HepG2 (cell line): Measurements from ENCODE around the gene CUL4A. TPM values are rescaled to one million over a fixed set of nuclear protein-coding genes. Genes with fewer than 3 reads are reported as not detected.
"Not testable (repeated sequence)": the region's sequence is repeated elsewhere in the genome, so short reads cannot be mapped to it uniquely, and the experiment has no call there.

Source experiments
- ATAC-seq: fragments of 200-7000 bp; cut with Tn5 transposase; 3 replicates; pipeline ENCODE4 v1.9.1; 2020; ENCODE audit warnings: mild to moderate bottlenecking, moderate library complexity
- BruUV-seq: library from RNA; stranded (reverse); fragments of 400-500 nt; replicated peaks from 2 replicates; lab custom pipeline; 2021; lab: Mats Ljungman, UMichigan
- CTCF ChIA-PET: fragments of 300-600 bp; formaldehyde crosslinking; extraction: SDS; loops from one replicate; lab custom pipeline; 2021; ENCODE audit warnings: low total read pairs, inconsistent platforms, low intra/inter-chr PET ratio; lab: Yijun Ruan, JAX
- POLR2A ChIA-PET: fragments of 350-600 bp; sonication (Branson Sonifier 250); formaldehyde crosslinking; loops from one replicate; lab custom pipeline; 2020; ENCODE audit warnings: antibody characterized with exemption, inconsistent platforms; lab: Yijun Ruan, JAX
- DNase-seq: peaks from one replicate; pipeline ENCODE4 v3.0.0-alpha.2; 2015; ENCODE audit warnings: low spot score
- FAIRE-seq: peaks from 3 replicates; lab custom pipeline; 2011; peaks lifted over from hg19 to GRCh38; lab: Jason Lieb, UNC
- H2AFZ ChIP-seq: one replicate; pipeline ENCODE4 v1.6.1; 2011; ENCODE audit warnings: low read length, inconsistent platforms
- H3K27ac ChIP-seq: fragments of 300-600 bp; 3 replicates; pipeline ENCODE4 v1.8.0; 2011; ENCODE audit warnings: mixed run types, mild to moderate bottlenecking, mixed read lengths, low read length, inconsistent platforms; ENCODE audit not compliant: insufficient read depth; ENCODE audit errors: extremely low read length
- H3K27me3 ChIP-seq, 2 experiments: fragments of 200-600 bp in 1 of 2; 2 replicates in 1 of 2; 3 replicates in 1 of 2; pipeline versions ENCODE4 v1.6.0 to v1.8.0; 2011; ENCODE audit warnings: low read length in 2 of 2, mild to moderate bottlenecking in 2 of 2, moderate library complexity in 2 of 2, inconsistent platforms in 1 of 2; ENCODE audit not compliant: insufficient read depth in 2 of 2, control insufficient read depth in 1 of 2
- H3K36me3 ChIP-seq, 2 experiments: fragments of 200-600 bp in 1 of 2; replicated peaks in 1 of 2; 2 replicates in 1 of 2; 3 replicates in 1 of 2; pipeline versions ENCODE4 v1.5.1 to v1.8.0; 2011; ENCODE audit warnings: low read length in 2 of 2, inconsistent platforms in 1 of 2; ENCODE audit not compliant: insufficient read depth in 2 of 2, control insufficient read depth in 1 of 2
- H3K4me1 ChIP-seq: 2 replicates; pipeline ENCODE4 v1.5.1; 2012; ENCODE audit warnings: low read length, inconsistent platforms; ENCODE audit not compliant: insufficient read depth
- H3K4me2 ChIP-seq: 2 replicates; pipeline ENCODE4 v1.6.0; 2011; ENCODE audit warnings: low read depth, low read length, inconsistent platforms
- H3K4me3 ChIP-seq, 3 experiments: fragments of 200-600 bp in 1 of 3; sonication (generic), shearing (Covaris generic) in 1 of 3; replicated peaks in 1 of 3; 2 replicates each; pipeline ENCODE4 v1.5.1; 2011 to 2016; ENCODE audit warnings: low read length in 3 of 3, inconsistent platforms in 2 of 3, low read depth in 2 of 3, mild to moderate bottlenecking in 2 of 3, control low read depth in 1 of 3, mixed read lengths in 1 of 3; ENCODE audit not compliant: insufficient read depth in 1 of 3
- H3K79me2 ChIP-seq: one replicate; pipeline ENCODE4 v1.6.1; 2011; ENCODE audit warnings: low read length, inconsistent platforms; ENCODE audit not compliant: insufficient read depth
- H3K9ac ChIP-seq: 2 replicates; pipeline ENCODE4 v1.6.0; 2011; ENCODE audit warnings: mild to moderate bottlenecking, low read depth, low read length, inconsistent platforms; ENCODE audit not compliant: insufficient read depth
- H3K9me3 ChIP-seq: 2 replicates; pipeline ENCODE4 v1.5.1; 2012; ENCODE audit warnings: mild to moderate bottlenecking, low read length
- H4K20me1 ChIP-seq: 2 replicates; pipeline ENCODE4 v1.6.0; 2011; ENCODE audit warnings: inconsistent platforms, mild to moderate bottlenecking, low read length, moderate library complexity; ENCODE audit not compliant: insufficient read depth
- ASH2L ChIP-seq: fragments of 300-600, 200-600 bp; sonication (generic); IDR thresholded peaks from 2 replicates; pipeline ENCODE4 v1.7.0; 2017; ENCODE audit warnings: low read depth, mild to moderate bottlenecking, moderate library complexity, mixed read lengths, low read length; ENCODE audit not compliant: insufficient read length
- FOXK1 ChIP-seq: sonication (generic); formaldehyde crosslinking; IDR thresholded peaks from 2 replicates; pipeline ENCODE4 v1.4.0; 2020; ENCODE audit warnings: low read depth, missing genetic modification reagents, borderline replicate concordance
- ISL2 ChIP-seq: sonication (generic); formaldehyde crosslinking; IDR thresholded peaks from 2 replicates; pipeline ENCODE4 v1.5.0; 2020; ENCODE audit warnings: missing genetic modification reagents
- RBM22 ChIP-seq: fragments of 200-400 bp; formaldehyde crosslinking; optimal IDR thresholded peaks from 2 replicates; pipeline ENCODE3; 2017; ENCODE audit warnings: mild to moderate bottlenecking, low read length, moderate library complexity
- YEATS2 ChIP-seq: sonication (generic); formaldehyde crosslinking; IDR thresholded peaks from 2 replicates; pipeline ENCODE4 v1.4.0; 2020; ENCODE audit warnings: missing genetic modification reagents, borderline replicate concordance
- ZNF546 ChIP-seq: sonication (generic); formaldehyde crosslinking; conservative IDR thresholded peaks from 2 replicates; pipeline ENCODE4 v1.8.1; 2023; ENCODE audit warnings: mild to moderate bottlenecking, missing genetic modification reagents
- ZNF773 ChIP-seq: sonication (generic); formaldehyde crosslinking; IDR thresholded peaks from 2 replicates; pipeline ENCODE4 v1.4.0; 2020; ENCODE audit warnings: missing genetic modification reagents, borderline replicate concordance
- WGBS: methylation state at CpG from one replicate; pipeline ENCODE4 v1.1.6; 2017; ENCODE audit warnings: low lambda C conversion rate; 5-methylcytosine and 5-hydroxymethylcytosine counted together
- in situ Hi-C: cut with HindIII; loops from 2 replicates; pipeline ENCODE4 v1.10.0; 2017; ENCODE audit warnings: low pct_unique_long_range_greater_than_20kb; ENCODE audit not compliant: extremely low pct_ligation_motif_present
- intact Hi-C: fragments of 100-400 bp; cut with micrococcal nuclease; formaldehyde crosslinking; loops from one replicate; pipeline ENCODE4 v1.10.0; 2022; ENCODE audit not compliant: unreplicated experiment
- polyA plus RNA-seq, 8 experiments: library from polyadenylated mRNA; depleted of rRNA in 3 of 8; stranded (reverse) in 7 of 8; unstranded in 1 of 8; fragments of >200 nt; fragmentation: Illumina TruSeq in 4 of 8; extraction: Trizol in 4 of 8; gene quantifications; 2 replicates each; pipeline versions ENCODE4 v1.2.1 to v1.2.3, GENCODE V29; 2011 to 2016; ENCODE audit warnings: low read depth in 4 of 8, missing spikeins in 1 of 8, mixed read lengths in 1 of 8; ENCODE audit not compliant: insufficient read depth in 1 of 8
- total RNA-seq, 5 experiments: library from RNA; depleted of rRNA; stranded (reverse); fragments of >200 nt; fragmentation: Illumina TruSeq; extraction: Trizol; gene quantifications; 2 replicates each; pipeline ENCODE4 v1.2.3, GENCODE V29; 2016; ENCODE audit warnings: low read depth in 1 of 5
- TF ChIP-seq, protein P1 (sequence below), 2 experiments: fragments of 450-650 bp in 1 of 2; sonication (generic) in 1 of 2; formaldehyde crosslinking in 1 of 2; IDR thresholded peaks; 2 replicates each; pipeline versions ENCODE4 v1.6.1 to v1.8.0; 2016 to 2022; ENCODE audit warnings: antibody characterized with exemption in 1 of 2, mild to moderate bottlenecking in 1 of 2, missing genetic modification reagents in 1 of 2

The CUL4A gene
- total and polyA plus RNA-seq, 2 of the 13 experiments (the other 11 are each of a cell fraction or from before 2014, with no cell fraction given), result 51.2 to 75.3 TPM

DNA sequence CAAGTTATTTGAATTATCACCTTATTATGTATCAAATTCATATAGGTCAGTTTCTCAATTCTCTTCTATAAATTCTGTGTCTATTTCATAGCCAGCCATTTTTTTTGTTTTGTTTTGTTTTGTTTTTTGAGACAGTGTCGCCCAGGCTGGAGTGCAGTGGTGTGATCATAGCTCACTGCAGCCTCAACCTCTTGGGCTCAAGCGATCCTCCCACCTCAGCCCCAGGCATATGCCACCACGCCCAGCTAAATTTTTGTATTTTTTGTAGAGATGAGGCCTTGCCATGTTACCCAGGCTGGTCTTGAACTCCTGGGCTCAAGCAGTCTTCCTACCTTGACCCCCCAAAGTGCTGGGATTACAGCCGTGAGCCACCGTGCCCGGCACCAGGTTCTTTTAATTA lies 48.5 kb downstream of the CUL4A start:
- BruUV-seq, POLR2A ChIA-PET: not testable (repeated sequence)

DNA sequence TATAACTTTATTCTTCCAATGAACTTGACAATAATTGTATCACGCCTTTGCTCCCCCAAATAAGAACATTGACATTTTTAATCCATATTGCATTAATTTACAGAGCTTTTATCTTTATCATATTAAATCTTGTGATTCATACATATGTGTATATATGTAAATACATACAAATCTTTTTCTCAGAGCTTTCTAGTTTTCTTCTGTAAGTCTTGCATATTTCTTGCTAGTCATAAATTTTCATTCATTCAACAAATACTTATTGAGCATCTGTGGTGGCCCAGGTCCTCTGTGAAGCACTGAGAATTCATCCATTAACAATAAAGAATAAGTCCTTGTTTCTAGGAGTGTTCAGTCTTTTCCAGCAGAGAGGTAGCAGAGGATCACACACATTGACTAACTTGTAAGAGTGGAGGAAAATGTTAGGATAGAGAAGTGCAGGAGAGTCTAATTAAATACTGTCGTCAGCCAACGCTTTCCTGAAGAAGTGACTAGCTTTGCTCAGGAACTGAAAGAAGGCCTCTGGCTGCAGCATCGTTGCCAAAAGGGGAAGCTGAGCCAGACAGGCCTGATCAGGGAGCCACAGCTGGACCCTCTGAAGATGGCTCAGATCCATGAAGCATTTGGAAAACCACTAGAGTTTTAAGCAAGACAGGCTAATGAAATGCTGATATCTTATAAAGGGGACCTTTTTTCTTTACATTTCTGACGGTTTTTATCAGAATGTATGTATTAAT lies 49.1 kb downstream of the CUL4A start:
- no TSS peak for BruUV-seq
- POLR2A ChIA-PET, result no interaction called here
- intact Hi-C loops (no loop called here), in situ Hi-C loops (no loop called here)
- Histone ChIP-seq H3K4me3 (no peak overlapping the region), H3K27me3 (no peaks in the 10 kb centered on the region), H4K20me1 (no peaks in the 10 kb centered on the region), H3K36me3 (peaks cover 12 to 76% of the 10 kb centered on the region in 2 experiments), H2AFZ (no peak overlapping the region), H3K4me2 (no peak overlapping the region), H3K27ac (no peak overlapping the region), H3K9ac (no peak overlapping the region), H3K79me2 (no peaks in the 10 kb centered on the region), H3K4me1 (no peaks in the 10 kb centered on the region), H3K9me3 (no peaks in the 10 kb centered on the region)
- CTCF ChIA-PET, result no interaction called here
- no peak for DNase-seq
- no peak for ATAC-seq
- no peak for FAIRE-seq
- WGBS, result 93% methylated on average over 5 of the region's 5 CpGs
- TF ChIP-seq YEATS2 (CRISPR knock-in tag) (no peak), ZNF546 (CRISPR knock-in tag) (no peak), ISL2 (no peak), FOXK1 (CRISPR knock-in tag) (no peak), ASH2L (no peak), ZNF773 (CRISPR knock-in tag) (no peak), RBM22 (no peak)
- TF ChIP-seq, protein P1, sequence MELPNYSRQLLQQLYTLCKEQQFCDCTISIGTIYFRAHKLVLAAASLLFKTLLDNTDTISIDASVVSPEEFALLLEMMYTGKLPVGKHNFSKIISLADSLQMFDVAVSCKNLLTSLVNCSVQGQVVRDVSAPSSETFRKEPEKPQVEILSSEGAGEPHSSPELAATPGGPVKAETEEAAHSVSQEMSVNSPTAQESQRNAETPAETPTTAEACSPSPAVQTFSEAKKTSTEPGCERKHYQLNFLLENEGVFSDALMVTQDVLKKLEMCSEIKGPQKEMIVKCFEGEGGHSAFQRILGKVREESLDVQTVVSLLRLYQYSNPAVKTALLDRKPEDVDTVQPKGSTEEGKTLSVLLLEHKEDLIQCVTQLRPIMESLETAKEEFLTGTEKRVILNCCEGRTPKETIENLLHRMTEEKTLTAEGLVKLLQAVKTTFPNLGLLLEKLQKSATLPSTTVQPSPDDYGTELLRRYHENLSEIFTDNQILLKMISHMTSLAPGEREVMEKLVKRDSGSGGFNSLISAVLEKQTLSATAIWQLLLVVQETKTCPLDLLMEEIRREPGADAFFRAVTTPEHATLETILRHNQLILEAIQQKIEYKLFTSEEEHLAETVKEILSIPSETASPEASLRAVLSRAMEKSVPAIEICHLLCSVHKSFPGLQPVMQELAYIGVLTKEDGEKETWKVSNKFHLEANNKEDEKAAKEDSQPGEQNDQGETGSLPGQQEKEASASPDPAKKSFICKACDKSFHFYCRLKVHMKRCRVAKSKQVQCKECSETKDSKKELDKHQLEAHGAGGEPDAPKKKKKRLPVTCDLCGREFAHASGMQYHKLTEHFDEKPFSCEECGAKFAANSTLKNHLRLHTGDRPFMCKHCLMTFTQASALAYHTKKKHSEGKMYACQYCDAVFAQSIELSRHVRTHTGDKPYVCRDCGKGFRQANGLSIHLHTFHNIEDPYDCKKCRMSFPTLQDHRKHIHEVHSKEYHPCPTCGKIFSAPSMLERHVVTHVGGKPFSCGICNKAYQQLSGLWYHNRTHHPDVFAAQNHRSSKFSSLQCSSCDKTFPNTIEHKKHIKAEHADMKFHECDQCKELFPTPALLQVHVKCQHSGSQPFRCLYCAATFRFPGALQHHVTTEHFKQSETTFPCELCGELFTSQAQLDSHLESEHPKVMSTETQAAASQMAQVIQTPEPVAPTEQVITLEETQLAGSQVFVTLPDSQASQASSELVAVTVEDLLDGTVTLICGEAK (IDR thresholded peaks at IDR 0.05), result no peak
- TF ChIP-seq, protein P1 (CRISPR knock-in tag; IDR thresholded peaks at IDR 0.05), result no peak

More for the DNA sequence above, 48.5 kb downstream of the CUL4A start:
- H3K9ac ChIP-seq, FAIRE-seq, H3K27me3 ChIP-seq, H3K79me2 ChIP-seq, H3K4me3 ChIP-seq, in situ Hi-C loops, H3K27ac ChIP-seq, CTCF ChIA-PET, H3K4me1 ChIP-seq, H3K9me3 ChIP-seq, H3K4me2 ChIP-seq, intact Hi-C loops, DNase-seq, H2AFZ ChIP-seq, H4K20me1 ChIP-seq, ATAC-seq: not testable (repeated sequence)
- peaks cover 12 to 79% of the 10 kb centered on the region in 2 experiments for H3K36me3 ChIP-seq
- 97% methylated on average over 6 of the region's 6 CpGs for WGBS
